Measurements from ENCODE around the gene LYZL1.

The LYZL1 gene

GRCh38 chr10:29279779-29280487 lies 8.9 kb upstream of the LYZL1 start:
- no peak for TF ChIP-seq CSDC2 (CRISPR knock-in tag; IDR thresholded peaks at IDR 0.05)
- TF ChIP-seq, protein P1, sequence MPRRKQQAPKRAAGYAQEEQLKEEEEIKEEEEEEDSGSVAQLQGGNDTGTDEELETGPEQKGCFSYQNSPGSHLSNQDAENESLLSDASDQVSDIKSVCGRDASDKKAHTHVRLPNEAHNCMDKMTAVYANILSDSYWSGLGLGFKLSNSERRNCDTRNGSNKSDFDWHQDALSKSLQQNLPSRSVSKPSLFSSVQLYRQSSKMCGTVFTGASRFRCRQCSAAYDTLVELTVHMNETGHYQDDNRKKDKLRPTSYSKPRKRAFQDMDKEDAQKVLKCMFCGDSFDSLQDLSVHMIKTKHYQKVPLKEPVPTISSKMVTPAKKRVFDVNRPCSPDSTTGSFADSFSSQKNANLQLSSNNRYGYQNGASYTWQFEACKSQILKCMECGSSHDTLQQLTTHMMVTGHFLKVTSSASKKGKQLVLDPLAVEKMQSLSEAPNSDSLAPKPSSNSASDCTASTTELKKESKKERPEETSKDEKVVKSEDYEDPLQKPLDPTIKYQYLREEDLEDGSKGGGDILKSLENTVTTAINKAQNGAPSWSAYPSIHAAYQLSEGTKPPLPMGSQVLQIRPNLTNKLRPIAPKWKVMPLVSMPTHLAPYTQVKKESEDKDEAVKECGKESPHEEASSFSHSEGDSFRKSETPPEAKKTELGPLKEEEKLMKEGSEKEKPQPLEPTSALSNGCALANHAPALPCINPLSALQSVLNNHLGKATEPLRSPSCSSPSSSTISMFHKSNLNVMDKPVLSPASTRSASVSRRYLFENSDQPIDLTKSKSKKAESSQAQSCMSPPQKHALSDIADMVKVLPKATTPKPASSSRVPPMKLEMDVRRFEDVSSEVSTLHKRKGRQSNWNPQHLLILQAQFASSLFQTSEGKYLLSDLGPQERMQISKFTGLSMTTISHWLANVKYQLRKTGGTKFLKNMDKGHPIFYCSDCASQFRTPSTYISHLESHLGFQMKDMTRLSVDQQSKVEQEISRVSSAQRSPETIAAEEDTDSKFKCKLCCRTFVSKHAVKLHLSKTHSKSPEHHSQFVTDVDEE (CRISPR knock-in tag; IDR thresholded peaks at IDR 0.05), result no peak
- TF ChIP-seq ISL1 (CRISPR knock-in tag; IDR thresholded peaks at IDR 0.05), result no peak
- no peak for TF ChIP-seq ESRRG (CRISPR knock-in tag; IDR thresholded peaks at IDR 0.05)
- TF ChIP-seq ZFP30 (CRISPR knock-in tag; IDR thresholded peaks at IDR 0.05), result no peak
- TF ChIP-seq, protein P2, sequence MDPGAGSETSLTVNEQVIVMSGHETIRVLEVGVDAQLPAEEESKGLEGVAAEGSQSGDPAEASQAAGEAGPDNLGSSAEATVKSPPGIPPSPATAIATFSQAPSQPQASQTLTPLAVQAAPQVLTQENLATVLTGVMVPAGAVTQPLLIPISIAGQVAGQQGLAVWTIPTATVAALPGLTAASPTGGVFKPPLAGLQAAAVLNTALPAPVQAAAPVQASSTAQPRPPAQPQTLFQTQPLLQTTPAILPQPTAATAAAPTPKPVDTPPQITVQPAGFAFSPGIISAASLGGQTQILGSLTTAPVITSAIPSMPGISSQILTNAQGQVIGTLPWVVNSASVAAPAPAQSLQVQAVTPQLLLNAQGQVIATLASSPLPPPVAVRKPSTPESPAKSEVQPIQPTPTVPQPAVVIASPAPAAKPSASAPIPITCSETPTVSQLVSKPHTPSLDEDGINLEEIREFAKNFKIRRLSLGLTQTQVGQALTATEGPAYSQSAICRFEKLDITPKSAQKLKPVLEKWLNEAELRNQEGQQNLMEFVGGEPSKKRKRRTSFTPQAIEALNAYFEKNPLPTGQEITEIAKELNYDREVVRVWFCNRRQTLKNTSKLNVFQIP (CRISPR knock-in tag; IDR thresholded peaks at IDR 0.05; ENCODE audit: borderline replicate concordance, low read depth), result no peak
- no peak for TF ChIP-seq OSR1 (CRISPR knock-in tag; IDR thresholded peaks at IDR 0.05)
- no peak for TF ChIP-seq TCF4 (CRISPR knock-in tag; IDR thresholded peaks at IDR 0.05; ENCODE audit: borderline replicate concordance)
- no peak for TF ChIP-seq PATZ1 (CRISPR knock-in tag; IDR thresholded peaks at IDR 0.05; ENCODE audit: borderline replicate concordance)
- no peak for TF ChIP-seq ZNF8 (CRISPR knock-in tag; IDR thresholded peaks at IDR 0.05)
- no peak for TF ChIP-seq PPARA (CRISPR knock-in tag; IDR thresholded peaks at IDR 0.05; ENCODE audit: borderline replicate concordance)
- TF ChIP-seq ZNF565 (CRISPR knock-in tag; conservative IDR thresholded peaks at IDR 0.05; ENCODE audit: low read depth), result no peak
- no peak for TF ChIP-seq ARNTL (CRISPR knock-in tag; IDR thresholded peaks at IDR 0.05; ENCODE audit: borderline replicate concordance, low read depth)
- TF ChIP-seq BACH2 (CRISPR knock-in tag; IDR thresholded peaks at IDR 0.05; ENCODE audit: borderline replicate concordance), result no peak
- no peak for ATAC-seq

DNA sequence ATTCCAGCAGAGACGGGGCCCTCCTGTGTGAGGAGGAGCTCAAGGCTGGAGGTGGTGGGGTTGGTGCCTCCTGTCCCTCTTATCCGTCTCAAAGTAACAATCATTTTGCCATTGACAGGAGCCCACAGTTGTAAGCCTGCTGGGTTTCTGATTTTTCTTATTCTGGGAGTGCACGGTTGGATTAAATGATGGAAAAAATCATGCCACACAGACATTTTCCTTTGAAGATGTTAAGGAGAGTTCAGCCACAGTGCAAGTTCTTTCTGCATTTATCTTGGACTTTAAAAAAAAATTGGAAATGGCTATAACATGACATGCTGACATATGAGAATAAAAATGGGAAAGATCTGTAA lies 8.4 kb upstream of the LYZL1 start:
- TF ChIP-seq, protein P1 (CRISPR knock-in tag; IDR thresholded peaks at IDR 0.05), result no peak
- TF ChIP-seq RARB (CRISPR knock-in tag; IDR thresholded peaks at IDR 0.05), result no peak
- no peak for TF ChIP-seq ESRRG (CRISPR knock-in tag; IDR thresholded peaks at IDR 0.05)
- ATAC-seq, result no peak

- ATAC-seq, result no peak
- no peak for TF ChIP-seq TCF4 (CRISPR knock-in tag; IDR thresholded peaks at IDR 0.05; ENCODE audit: borderline replicate concordance)
- TF ChIP-seq ZFP3 (CRISPR knock-in tag; IDR thresholded peaks at IDR 0.05), result no peak
- TF ChIP-seq PPARA (CRISPR knock-in tag; IDR thresholded peaks at IDR 0.05; ENCODE audit: borderline replicate concordance), result no peak
- no peak for TF ChIP-seq ESRRG (CRISPR knock-in tag; IDR thresholded peaks at IDR 0.05)
- TF ChIP-seq, protein P1 (CRISPR knock-in tag; IDR thresholded peaks at IDR 0.05), result no peak
- TF ChIP-seq, protein P3, sequence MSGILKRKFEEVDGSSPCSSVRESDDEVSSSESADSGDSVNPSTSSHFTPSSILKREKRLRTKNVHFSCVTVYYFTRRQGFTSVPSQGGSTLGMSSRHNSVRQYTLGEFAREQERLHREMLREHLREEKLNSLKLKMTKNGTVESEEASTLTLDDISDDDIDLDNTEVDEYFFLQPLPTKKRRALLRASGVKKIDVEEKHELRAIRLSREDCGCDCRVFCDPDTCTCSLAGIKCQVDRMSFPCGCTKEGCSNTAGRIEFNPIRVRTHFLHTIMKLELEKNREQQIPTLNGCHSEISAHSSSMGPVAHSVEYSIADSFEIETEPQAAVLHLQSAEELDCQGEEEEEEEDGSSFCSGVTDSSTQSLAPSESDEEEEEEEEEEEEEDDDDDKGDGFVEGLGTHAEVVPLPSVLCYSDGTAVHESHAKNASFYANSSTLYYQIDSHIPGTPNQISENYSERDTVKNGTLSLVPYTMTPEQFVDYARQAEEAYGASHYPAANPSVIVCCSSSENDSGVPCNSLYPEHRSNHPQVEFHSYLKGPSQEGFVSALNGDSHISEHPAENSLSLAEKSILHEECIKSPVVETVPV (CRISPR knock-in tag; IDR thresholded peaks at IDR 0.05), result no peak
- TF ChIP-seq, protein P2 (CRISPR knock-in tag; IDR thresholded peaks at IDR 0.05; ENCODE audit: borderline replicate concordance, low read depth), result no peak
- no peak for TF ChIP-seq TOX (CRISPR knock-in tag; IDR thresholded peaks at IDR 0.05; ENCODE audit: borderline replicate concordance)
- TF ChIP-seq SNAI2 (CRISPR knock-in tag; IDR thresholded peaks at IDR 0.05), result no peak
- TF ChIP-seq ARNTL (CRISPR knock-in tag; IDR thresholded peaks at IDR 0.05; ENCODE audit: borderline replicate concordance, low read depth), result no peak
- TF ChIP-seq GLIS3 (CRISPR knock-in tag; IDR thresholded peaks at IDR 0.05), result no peak
- TF ChIP-seq RARB (CRISPR knock-in tag; IDR thresholded peaks at IDR 0.05), result no peak
- no peak for TF ChIP-seq ZNF70 (CRISPR knock-in tag; IDR thresholded peaks at IDR 0.05)
- no peak for TF ChIP-seq OSR1 (CRISPR knock-in tag; IDR thresholded peaks at IDR 0.05)
- no peak for TF ChIP-seq CSDC2 (CRISPR knock-in tag; IDR thresholded peaks at IDR 0.05)
- no peak for TF ChIP-seq ZNF8 (CRISPR knock-in tag; IDR thresholded peaks at IDR 0.05)
Observed at GRCh38 chr10:29285624-29286051, 3.2 kb upstream of the LYZL1 start.

Data from SK-N-SH treated with all-trans-retinoic acid at 6 μM for 48 hours (cell line).